Right lung (tissue), 5 donors: ENCODE data around the gene DNHD1. TPM values are rescaled to one million over a fixed set of nuclear protein-coding genes. Genes with fewer than 3 reads are reported as not detected.

ENCODE experiments used
- DNase-seq, 2 donors: peaks; one replicate each; pipeline ENCODE4 v3.0.0-alpha.2; 2013
- polyA plus RNA-seq, 5 donors: library from polyadenylated mRNA; unstranded; fragments of 120-200 nt; gene quantifications; one replicate each; pipeline versions ENCODE4 v1.2.1 to v1.2.3, GENCODE V29; 2013; ENCODE audit warnings: inconsistent platforms in 1 of 5, low replicate concordance in 1 of 5; ENCODE audit not compliant: insufficient read length in 5 of 5, insufficient read depth in 1 of 5

DNHD1 gene
- polyA plus RNA-seq, 5 donors, result 11.2 to 19.3 (median 16.3) TPM

DNA sequence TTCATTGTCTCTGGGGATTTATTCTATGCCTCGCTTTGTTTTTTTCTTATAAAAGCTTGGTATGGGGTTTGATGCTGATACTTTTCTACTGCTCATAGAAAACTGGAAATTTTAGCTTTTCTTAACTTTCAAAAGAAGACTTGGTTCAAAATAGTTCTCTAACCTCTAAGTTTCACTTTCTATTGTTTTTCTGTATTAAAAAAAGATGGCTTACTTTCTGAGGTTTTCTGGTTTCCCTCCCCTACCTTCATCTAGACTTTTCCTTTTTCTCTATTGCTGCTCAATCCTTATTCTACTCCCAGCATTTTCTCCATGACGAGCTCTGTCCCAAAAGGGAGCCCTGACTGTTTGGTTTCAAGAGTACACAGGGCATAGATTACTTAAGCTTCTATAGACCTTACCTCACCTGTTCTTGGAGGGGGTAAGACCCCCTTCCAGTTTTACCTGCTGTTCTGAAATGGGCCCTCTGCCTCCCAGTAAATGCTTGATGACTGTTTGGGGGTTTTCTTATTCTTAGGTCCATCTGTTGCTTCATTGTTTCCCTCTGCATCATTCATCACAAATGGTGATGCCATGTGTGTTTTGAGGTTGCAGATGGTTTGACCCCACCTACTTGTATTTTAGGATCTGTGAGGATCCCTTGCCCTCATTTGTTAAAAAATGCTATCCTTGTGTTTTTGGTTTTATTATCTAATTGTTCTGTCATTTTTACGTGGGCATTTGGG is 29.5 kb downstream of the DNHD1 start:
- DNase-seq, result no peak

DNA sequence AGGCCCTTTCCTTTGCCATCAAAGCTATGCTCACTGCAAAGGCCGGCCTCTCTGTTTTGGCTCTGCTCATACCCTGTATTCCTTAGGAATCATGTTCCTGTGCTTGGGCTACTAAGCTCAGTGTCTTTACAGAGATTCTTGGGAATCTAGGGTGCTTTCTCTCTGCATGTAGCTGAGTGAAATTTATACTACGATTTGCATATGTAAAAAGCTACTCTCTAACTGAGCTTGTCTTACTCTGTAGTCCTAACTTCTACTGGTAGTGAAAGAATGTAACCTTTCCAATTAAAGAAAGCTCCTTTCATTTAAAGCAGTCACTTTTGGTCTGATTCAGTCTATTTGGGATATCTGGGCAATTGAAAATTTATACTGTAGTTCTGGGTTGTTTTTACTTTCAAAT is 32.2 kb downstream of the DNHD1 start:
- no peak for DNase-seq

DNA sequence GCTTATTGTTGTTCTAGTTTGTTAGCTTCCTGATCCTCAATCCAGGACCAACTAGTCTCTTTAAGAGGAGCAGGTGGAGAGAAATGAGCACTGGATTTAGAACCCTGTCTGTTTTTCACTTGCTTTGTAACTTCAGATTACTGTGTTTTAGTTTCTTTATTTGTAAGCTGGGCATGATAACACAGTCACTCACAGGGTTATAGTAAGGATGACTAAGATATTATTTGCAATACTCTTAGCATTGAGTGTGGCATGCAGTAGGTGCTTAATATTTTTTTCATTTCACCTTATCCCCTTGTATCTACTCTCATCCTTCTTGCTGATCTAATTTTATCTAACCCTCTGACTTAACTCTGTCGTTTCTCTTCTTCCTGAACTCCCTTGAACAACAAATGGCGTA is 33.8 kb downstream of the DNHD1 start:
- DNase-seq, result no peak

DNA sequence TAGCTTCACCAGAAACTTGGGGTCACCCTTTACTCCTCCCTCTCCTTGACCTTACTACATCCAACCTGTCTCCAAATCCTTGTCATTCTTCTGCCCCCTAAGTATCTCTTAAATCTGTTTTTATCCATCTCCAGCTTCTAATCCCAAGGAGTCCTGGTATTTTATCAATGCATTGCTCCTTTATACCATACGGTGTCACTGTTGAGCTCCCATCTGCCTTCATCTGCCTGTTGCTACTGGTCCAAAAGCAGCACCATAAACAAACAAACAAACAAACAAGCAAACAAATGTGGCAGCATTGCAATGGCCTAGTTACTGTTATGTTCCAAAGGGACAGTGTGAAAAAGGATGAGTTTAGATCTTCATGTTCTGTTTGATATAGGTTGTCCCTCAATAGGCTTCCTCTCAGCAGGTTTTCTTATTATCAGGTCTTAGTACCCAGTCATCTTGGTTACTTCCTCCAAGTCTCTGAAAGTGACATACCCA is 34.2 kb downstream of the DNHD1 start:
- peak; percentile 36 to 68 for DNase-seq

DNA sequence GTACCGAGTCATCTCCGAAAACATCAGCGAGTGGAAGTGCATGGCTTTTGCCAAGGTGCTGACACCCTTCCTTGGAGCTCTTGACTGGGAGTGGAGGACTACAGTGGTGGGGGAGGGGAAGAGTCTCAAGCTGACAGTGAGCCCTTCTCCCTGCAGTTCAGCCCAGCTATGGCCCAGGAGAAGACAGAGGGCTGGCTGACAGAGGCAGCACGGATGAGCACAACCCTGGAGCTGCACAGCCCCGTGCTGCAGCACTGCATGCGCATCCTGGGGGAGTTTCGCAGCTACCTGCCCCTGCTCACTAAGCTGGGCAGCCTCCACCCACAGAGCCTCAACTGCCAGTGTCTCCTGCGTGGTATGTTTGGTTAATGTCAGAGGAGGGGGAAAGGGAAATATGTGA is 41.4 kb downstream of the DNHD1 start:
- DNase-seq, result no peak

DNA sequence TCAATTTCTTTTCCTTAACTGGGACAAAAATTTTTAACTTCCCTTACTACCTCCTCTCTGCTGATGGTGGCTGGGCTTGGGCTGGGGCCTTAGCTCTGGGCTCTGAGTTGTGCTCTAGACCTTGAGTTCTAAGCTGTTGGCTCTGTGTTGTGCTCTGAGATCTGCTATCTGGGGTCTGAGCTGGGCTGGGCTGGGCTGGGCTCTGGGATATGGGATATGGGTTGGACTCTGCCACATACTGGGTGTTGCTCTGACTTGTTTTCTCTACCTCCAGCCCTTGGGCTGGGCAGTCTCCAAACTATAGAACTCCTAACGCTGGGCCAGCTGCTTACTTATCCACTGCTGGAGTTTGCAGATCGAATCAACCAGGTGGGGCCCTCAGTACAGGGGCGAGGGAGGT is 41.9 kb downstream of the DNHD1 start:
- no peak for DNase-seq

DNA sequence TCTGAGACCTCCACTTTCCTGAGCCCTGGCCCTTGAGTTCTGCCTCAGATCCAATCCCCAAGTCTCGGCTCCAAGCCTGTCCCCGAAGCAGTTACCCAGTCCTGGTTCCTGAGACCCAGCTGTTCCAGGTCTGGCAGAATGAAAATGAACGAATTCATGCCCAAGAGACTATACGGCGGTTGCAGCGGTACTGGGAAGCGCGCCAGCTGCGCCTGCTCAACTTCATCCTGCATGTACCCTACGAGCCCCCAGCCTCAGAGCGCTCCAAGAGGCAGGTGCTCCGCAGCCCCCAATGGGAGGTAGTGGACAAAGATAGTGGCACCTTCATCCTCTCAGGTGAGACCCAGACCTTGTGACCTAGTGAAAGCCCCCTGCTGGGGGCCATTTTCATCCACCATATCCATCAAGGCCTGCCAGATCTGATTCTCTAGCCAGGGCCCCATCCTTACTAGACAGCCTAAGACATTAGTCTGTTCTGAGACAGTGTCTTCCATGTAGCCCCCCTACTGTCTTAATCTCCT is 42.7 kb downstream of the DNHD1 start:
- no peak for DNase-seq

DNA sequence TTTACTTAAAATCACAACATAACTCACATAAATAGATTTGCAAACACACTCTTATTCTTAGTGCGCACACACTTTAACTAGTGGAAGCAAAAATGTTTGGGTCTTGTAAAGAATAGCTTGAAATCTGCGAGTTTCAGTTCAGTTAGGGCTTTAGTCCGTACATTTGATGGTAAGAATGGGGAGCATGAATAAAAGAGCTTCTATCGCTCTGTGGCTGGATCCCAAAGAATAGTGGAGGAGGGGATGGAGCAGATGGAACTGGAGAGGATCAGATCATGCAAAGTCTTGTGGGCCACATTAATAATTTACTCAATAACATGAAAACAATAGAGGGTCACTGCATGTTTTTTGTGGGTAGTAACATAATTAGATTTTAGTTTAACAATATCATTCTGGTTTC is 44.3 kb downstream of the DNHD1 start:
- no peak for DNase-seq

DNA sequence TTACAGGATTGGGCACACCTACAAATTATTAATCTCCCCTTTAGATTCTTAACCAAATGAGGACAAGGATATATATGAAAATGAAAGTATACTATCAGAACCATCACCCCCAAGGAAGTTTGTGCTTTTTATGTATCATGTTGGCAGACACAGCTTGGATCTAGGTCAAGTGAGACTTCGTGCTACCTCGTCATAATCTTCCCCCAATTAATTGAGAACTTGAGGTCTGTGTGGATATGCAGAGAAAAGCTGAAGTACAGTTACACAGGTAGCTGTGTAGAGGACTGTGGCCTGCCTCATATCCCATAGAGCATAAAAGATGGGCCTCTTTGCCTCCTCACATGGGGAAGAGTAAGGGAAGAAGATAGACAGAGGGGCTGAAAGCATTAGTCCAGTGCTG is 45.6 kb downstream of the DNHD1 start:
- no peak for DNase-seq

DNA sequence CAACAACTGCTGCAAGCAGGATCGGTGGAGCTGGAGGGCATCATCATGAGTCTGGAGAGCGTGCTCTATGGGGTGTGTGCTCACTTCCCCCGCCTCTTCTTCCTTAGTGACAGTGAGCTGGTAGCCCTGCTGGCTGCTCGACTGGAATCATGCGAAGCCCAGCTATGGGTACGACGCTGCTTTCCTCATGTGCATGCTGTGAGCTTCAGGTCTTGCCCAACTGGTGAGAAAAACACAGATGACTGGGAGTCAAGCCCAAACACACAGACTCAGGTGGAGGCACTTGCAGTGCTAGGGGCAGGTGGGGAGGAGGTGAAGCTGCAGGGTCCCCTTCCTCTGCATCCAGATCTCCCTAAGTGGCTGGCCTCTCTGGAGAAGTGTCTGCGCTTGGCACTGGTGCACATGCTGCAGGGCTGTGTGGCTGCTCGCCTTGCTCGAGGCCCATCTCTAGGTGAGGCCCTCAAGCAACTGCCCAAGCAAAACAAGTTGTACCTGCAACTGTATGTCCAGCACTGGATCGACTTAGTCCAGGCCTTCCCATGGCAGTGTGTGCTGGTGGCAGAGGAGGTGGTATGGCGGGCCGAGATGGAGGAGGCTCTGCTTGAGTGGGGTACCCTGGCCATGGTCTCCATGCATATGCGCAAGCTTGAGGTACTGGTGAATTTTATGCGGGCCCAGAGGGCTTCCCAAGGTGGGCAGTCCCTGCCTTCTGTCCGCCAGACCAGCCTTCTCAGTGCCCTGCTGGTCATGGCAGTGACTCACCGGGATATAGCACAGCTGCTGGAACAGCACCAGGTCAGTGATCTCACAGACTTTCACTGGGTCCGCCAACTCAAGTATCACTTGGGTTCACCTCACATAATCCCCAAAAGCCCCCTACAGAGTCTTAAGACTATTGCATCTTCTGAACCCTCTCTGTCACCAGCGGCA is 48.1 kb downstream of the DNHD1 start:
- DNase-seq, result no peak

DNA sequence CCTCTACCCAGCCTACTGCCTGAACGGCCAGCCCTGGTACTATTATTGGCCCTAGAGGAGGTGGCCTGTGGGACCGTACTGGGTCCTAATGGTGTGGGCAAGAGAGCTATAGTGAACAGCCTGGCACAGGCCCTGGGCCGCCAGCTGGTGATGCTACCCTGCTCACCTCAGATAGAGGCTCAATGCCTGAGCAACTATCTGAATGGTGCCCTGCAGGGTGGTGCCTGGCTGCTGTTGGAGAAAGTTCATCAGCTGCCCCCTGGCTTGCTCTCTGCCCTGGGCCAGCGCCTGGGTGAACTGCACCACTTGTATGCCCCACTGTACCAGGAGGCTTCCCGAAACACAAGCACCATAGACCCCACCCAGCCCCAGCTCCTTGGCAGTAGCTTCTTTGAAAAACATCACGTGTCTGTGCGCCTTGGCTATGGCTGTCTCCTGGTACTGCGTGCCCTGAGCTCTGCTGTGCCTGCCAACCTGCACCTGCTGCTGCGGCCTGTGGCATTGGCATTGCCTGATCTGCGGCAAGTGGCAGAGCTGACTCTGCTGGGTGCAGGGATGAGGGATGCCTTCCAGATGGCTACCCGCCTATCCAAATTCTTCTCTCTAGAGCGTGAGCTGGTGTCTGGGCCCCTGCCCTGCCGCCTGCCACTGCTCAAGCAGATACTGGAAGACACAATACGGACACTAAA is 49.0 kb downstream of the DNHD1 start:
- DNase-seq, result no peak

DNA sequence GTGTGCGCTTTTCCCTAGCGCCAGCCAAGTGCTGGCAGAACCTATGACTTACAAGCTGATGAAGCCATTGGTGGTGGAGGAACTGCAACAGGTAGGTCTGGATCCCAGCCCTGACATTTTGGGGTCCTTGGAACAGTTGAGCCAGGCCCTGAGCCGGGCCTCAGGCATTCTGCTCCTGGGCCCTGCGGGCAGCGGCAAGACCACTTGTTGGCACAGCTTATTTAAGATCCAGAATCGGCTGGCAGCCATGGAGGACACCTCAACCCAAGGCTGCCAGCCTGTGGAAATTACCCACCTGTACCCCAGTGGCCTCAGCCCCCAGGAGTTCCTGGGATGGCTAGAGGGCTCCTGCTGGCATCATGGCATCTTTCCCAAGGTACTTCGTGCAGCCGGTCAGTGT is 49.7 kb downstream of the DNHD1 start:
- DNase-seq, result no peak

DNA sequence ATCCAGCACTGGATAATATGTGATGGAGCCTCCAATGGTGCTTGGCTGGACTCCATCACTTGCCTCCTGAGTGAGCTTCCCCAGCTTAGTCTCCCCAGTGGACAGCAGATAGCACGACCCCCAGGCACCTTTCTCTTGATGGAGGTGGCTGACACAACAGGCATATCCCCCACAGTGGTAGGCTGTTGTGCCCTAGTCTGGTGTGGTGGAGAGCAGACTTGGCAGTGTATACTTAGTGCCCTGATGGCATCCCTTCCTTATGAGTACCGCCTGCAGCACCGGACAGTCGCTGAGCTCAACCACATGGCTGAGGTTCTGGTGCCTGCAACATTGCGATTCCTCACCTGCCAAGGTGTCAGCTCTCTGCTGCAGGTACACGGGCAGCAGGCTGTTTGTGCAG is 50.1 kb downstream of the DNHD1 start:
- no peak for DNase-seq

DNA sequence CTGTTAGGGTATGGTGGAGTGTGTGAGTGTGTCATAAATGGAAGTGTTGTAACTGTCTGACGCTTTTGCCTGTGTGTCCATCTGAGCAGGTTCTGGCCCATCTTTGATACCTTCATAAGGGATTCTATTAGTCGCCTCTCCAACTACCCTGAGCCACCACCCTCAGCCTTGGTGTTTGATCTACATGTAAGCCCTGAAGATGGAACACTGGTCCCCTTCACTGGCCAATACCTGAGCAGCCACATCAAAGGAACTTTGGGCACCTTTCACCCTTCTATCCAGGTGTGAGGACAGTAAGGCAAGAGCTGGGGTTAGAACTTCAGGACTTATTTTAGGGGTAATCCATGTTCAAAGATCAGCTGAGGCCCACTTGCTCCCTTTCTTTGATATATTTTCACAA is 51.0 kb downstream of the DNHD1 start:
- no peak for DNase-seq

DNA sequence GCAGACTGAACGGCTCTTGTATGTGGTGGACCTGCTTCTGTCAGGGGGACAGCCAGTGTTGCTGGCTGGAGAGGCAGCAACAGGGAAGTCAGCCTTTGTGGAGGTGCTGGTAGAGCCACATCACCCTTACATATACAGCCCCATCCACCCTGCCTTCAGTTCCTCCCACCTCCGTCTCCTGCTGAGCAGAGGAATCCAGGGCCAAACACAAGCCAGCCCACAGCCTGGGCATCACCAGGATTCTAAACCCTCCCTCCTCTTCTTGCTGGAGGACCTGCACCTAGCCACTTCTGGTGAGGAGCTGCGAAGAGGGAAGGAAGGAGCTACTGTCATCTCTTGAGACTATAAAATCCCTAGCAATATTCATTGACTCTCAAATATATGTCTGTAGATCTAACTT is 51.6 kb downstream of the DNHD1 start:
- no peak for DNase-seq

DNA sequence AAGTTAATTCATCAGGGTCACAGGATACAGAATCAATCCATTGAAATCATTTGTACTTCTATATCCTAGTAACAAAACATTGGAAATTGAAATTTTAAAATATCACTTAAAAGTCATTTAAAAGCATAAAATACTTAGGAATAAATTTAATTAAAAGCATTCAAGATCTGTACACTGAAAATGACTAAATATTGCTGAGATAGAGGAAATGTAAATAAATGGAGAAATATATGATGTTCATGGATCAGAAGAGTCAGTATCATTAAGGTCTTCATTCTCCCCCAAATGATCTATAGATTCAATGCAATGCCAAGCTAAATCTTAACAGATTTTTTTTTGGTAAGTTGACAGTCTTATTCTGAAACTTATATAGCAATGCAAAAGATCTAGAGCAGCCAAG is 56.6 kb downstream of the DNHD1 start:
- no peak for DNase-seq

DNA sequence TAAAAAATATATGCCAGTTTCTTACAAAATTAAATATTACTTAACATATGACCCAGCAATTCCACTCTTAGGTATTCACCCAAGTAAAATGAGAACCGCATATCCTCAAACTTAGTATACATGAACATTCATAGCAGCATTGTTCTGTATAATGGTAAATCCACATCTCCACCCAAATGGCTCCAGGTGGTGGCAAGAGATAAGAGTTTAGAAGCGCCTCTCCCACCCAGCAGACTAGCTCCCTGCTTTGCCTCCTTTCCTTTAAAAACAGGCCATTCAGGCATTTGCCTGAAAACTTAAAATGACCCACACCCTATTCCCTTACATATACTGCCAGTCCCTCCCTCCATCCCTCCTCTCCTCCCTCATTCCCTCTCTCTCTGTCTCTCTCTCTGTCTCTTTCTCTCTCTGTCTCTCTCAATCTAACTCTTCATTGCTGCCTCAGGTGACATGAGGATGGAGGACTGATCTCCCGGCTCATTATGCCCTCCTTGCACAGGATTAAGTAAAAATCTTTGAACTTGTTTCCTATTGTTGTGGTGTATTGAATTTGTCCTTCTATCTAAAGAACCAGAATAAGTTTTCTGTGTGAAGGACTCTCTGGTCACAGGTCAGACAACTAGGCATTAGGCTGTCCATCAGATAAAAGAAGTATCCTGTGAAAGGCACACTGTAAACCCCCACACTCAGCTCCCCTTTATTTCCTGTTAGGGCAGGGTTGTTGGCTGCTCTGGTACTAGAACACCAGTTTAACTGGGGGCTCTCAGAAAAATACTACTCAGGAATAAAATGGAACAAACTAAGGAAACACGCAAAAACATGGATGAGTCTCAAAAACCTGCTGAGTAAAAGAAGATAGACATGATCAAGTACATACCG is 58.0 kb downstream of the DNHD1 start:
- DNase-seq, result no peak

DNA sequence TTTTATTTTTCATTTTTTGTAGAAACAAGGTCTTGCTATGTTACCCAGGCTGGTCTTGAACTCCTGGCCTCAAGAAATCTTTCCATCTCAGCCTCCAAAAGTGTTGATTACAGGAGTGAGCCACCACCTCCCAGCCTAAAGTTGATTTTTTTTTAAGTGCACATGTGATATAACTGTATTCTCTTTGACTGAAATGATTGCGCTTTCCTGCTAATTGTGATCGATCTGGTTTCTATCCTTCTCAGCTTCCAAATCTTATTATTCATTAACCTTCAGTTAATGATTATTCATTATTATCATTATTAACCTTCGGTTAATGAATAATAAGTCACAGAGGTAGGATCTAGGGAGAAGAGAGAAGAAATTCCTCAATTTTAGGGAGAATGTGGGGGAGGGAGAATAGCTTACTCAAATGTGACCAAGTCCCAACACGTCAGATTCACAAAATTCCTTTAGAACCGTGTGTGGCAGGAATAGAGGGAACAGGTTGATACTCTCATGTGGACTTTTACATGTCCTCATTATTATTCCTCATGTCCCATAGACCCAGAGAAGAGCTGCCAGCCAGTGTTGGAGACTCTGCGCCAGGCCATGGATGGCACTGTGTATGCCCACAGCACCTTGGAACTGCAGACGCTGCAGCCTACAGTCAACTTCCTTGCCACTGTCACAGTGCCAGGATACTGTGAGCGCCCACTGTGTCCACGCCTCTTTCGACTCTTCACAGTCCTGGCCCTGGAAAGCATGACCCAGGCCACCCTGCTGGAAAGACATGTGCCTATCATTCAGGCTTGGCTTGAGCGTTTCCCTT is 59.3 kb downstream of the DNHD1 start:
- no peak for DNase-seq

DNA sequence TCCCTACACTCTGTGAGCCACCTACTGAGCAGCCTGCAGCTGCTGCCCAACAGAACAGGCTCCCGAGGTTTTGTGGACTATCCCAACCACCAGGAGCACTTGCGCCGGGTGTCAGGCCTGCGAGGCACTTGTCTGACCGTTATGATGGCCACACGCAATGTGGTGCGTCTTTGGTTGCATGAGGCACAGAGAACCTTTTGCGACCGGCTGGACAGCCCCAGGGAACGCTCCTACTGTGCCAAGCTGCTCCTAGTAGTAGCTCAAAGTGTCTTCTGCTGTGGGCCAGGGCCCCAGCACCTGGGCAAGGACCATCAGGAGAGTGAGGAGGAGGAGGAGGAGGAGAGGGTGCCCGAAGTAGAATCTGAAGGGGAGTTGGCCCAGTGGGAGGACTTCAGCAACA is 60.0 kb downstream of the DNHD1 start:
- DNase-seq, result no peak
